ENCODE measurements around the gene SPTLC3. TPM values are rescaled to one million over a fixed set of nuclear protein-coding genes. Genes with fewer than 3 reads are reported as not detected.

SPTLC3 gene
- total RNA-seq, 2 donors from 2014 or later, result 0.42 to 0.44 TPM

DNA sequence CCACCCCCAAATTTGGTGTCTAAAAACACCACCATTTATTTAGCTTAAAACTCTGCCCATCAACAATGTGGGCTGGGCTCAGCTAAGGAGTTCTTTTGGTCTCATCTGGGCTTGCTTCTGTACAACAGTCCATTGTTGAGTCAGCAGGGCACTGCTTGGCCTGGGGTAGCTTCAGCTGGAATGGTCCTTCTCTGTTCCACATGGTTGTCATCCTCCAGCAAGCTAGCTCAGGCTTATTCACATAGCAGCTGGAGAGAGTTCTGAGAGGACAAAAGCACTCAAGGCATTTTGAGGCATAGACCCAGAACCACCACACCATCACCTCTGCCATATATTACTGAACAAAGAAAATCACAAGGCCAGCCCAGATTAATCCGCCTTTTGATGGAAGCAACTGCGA, 116.7 kb downstream of the SPTLC3 start:
- peaks cover 4% of the 10 kb centered on the region for H3K27me3 Mint-ChIP-seq
- H3K9me3 ChIP-seq (ENCODE audit: control insufficient read depth, low read length, poor library complexity, severe bottlenecking), result no peaks in the 10 kb centered on the region
- no peak overlapping the region for H3K4me3 Mint-ChIP-seq
- DNase-seq (no peak), ATAC-seq (no peak)
- no peak overlapping the region for H3K27ac Mint-ChIP-seq
- H3K36me3 Mint-ChIP-seq (ENCODE audit: low read depth), result peaks cover 2% of the 10 kb centered on the region
- H3K4me1 Mint-ChIP-seq, result peaks cover 2% of the 10 kb centered on the region

- ATAC-seq (no peak), DNase-seq (no peak)
- H3K4me1 Mint-ChIP-seq, result peaks cover 2% of the 10 kb centered on the region
- peaks cover 2% of the 10 kb centered on the region for H3K36me3 Mint-ChIP-seq (ENCODE audit: low read depth)
- H3K9me3 ChIP-seq (ENCODE audit: control insufficient read depth, low read length, poor library complexity, severe bottlenecking), result no peaks in the 10 kb centered on the region
- H3K27ac Mint-ChIP-seq, result no peak overlapping the region
- H3K4me3 Mint-ChIP-seq, result no peak overlapping the region
- peaks cover 17% of the 10 kb centered on the region for H3K27me3 Mint-ChIP-seq
Measured at GRCh38 chr20:13128173-13128572, 119.4 kb downstream of the SPTLC3 start.

GRCh38 chr20:13130061-13130706, 121.4 kb downstream of the SPTLC3 start:
- DNase-seq (no peak), ATAC-seq (no peak)
- no peaks in the 10 kb centered on the region for H3K4me1 Mint-ChIP-seq
- no peak overlapping the region for H3K4me3 Mint-ChIP-seq
- no peaks in the 10 kb centered on the region for H3K9me3 ChIP-seq (ENCODE audit: control insufficient read depth, low read length, poor library complexity, severe bottlenecking)
- peaks cover 2% of the 10 kb centered on the region for H3K36me3 Mint-ChIP-seq (ENCODE audit: low read depth)
- H3K27ac Mint-ChIP-seq, result no peak overlapping the region
- H3K27me3 Mint-ChIP-seq, result peaks cover 25% of the 10 kb centered on the region

DNA sequence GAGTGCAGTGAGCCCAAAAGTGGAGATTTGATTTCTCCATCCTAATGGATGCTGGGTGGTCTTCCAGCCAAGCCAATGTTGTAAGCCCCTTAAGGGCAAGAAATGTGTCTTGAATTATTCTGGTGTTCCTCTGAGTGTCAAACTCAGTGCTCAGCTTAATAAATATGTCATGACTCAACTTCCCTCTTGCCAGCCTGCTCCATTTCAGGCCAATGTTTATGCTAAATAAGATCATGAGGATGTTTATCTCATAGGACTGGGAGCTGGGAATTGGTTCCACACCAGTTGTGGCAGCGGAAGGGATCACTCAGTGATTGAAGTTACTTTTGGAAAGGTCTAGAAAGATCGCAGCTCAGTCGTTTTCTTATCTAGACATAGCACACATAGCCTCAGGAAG, 121.9 kb downstream of the SPTLC3 start:
- H3K36me3 Mint-ChIP-seq (ENCODE audit: low read depth), result peaks cover 2% of the 10 kb centered on the region
- H3K4me1 Mint-ChIP-seq, result no peaks in the 10 kb centered on the region

DNA sequence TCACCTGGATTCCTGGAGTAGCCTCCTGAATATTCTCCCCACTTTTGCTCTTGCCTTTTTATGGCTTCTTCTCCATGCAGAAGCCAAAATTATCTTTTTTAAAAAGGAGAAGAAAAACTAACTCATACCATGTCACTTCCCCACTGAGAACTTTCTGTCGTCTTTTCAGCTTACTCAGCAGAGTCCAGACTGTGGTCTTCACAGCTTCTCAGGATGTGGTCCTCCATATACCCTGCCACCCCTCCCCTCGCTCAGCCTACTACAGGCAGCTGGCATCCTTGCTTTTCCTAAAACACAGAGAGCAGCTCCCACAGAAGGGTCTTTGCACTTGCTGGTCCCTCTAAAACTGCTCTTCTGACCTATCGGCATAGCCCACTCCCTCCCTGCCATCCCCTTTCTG, 122.9 kb downstream of the SPTLC3 start:
- H3K27ac Mint-ChIP-seq, result no peak overlapping the region
- no peak for DNase-seq
- H3K27me3 Mint-ChIP-seq, result peaks cover 25% of the 10 kb centered on the region
- no peak for ATAC-seq
- peaks cover 2% of the 10 kb centered on the region for H3K36me3 Mint-ChIP-seq (ENCODE audit: low read depth)
- H3K4me1 Mint-ChIP-seq, result no peaks in the 10 kb centered on the region
- H3K4me3 Mint-ChIP-seq, result no peak overlapping the region
- H3K9me3 ChIP-seq (ENCODE audit: control insufficient read depth, low read length, poor library complexity, severe bottlenecking), result no peaks in the 10 kb centered on the region

More for the DNA sequence above, 121.9 kb downstream of the SPTLC3 start:
- no peak for DNase-seq
- no peaks in the 10 kb centered on the region for H3K9me3 ChIP-seq (ENCODE audit: control insufficient read depth, low read length, poor library complexity, severe bottlenecking)
- H3K27ac Mint-ChIP-seq, result no peak overlapping the region
- H3K27me3 Mint-ChIP-seq, result peaks cover 25% of the 10 kb centered on the region
- no peak for ATAC-seq
- no peak overlapping the region for H3K4me3 Mint-ChIP-seq

DNA sequence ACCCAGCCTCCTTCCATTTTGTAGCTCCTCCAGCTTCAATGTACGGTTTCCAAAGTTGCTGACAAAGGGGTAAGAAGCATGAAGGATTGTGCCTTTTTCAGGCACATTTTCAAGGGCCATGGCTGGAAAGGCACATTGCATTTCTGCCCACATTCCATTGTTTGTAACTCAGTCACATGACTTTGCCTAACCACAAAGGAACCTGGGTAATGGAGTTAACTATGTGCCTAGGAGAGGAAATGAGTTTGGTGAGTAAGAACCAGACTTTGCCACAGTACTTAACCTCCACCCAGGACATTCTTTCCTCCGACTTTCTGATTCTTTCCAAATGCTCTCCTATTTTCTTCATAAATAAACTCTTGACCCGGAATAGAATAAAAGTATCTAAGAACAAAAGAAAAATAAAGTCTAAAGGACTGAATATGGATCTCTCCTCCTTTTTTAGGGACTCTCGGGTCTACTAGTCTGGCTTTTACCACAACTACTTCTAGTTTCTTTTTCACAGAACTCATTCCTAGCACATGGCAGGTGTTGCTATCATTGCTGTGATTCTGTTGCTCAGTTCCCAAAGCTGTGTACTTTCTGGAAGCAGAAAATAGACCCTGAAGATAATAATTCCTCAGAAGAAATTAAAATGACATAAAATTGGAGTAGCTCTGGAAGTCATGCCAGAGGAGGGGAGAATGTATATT, 130.8 kb downstream of the SPTLC3 start:
- Mint-ChIP-seq H3K27ac (peak overlapping the region; percentile 56), H3K36me3 (ENCODE audit: low read depth) (no peaks in the 10 kb centered on the region), H3K4me1 (peaks cover 5% of the 10 kb centered on the region), H3K27me3 (peaks cover 29% of the 10 kb centered on the region), H3K4me3 (no peak overlapping the region)
- no peaks in the 10 kb centered on the region for H3K9me3 ChIP-seq (ENCODE audit: control insufficient read depth, low read length, poor library complexity, severe bottlenecking)
- ATAC-seq (no peak), DNase-seq (no peak)

DNA sequence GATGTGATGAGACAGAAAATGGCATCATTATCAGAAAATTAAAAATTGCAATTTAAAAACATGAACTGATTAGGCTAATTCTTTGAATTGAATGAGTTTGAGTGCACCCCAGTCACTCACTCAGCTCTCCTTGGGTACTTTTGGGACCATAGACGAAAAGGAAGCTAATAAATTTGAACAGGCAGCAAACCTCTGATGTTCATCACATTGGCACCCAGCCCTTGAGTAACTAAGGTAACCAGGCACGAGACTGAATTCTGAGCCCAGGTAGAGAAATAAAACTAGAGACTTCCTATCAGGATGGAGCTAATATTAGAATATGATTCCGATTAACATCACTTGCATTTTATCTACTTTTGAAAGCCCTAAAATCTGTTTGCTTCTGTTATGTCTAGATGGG, 131.4 kb downstream of the SPTLC3 start:
- ATAC-seq, result no peak
- Mint-ChIP-seq H3K4me1 (peaks cover 7% of the 10 kb centered on the region), H3K36me3 (ENCODE audit: low read depth) (no peaks in the 10 kb centered on the region), H3K27ac (peak overlapping the region; percentile 56), H3K4me3 (no peak overlapping the region), H3K27me3 (peaks cover 33% of the 10 kb centered on the region)
- DNase-seq, result no peak
- H3K9me3 ChIP-seq (ENCODE audit: control insufficient read depth, low read length, poor library complexity, severe bottlenecking), result no peaks in the 10 kb centered on the region

DNA sequence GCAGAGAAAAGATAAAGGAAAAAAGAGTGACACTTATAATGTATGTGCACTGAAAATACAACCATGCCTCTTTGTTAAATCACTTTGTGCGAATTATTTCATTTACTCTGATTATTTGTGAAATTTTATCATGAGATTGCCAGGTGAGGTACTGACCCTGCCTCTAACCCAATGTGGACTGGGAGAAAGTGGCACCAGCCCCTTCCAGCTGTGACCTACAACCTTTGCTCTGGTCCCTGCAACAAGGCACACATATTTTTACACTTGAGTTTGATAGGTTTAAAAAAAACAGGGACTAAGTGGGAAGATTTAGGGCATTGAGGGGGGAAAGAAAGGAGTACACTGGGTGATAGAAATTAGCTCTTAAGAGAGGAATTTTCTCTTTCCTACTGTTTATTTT, 132.0 kb downstream of the SPTLC3 start:
- no peaks in the 10 kb centered on the region for H3K36me3 Mint-ChIP-seq (ENCODE audit: low read depth)
- DNase-seq (no peak), ATAC-seq (no peak)
- no peaks in the 10 kb centered on the region for H3K9me3 ChIP-seq (ENCODE audit: control insufficient read depth, low read length, poor library complexity, severe bottlenecking)
- H3K4me1 Mint-ChIP-seq, result peaks cover 8% of the 10 kb centered on the region
- H3K27me3 Mint-ChIP-seq, result peaks cover 36% of the 10 kb centered on the region
- no peak overlapping the region for H3K4me3 Mint-ChIP-seq
- no peak overlapping the region for H3K27ac Mint-ChIP-seq

DNA sequence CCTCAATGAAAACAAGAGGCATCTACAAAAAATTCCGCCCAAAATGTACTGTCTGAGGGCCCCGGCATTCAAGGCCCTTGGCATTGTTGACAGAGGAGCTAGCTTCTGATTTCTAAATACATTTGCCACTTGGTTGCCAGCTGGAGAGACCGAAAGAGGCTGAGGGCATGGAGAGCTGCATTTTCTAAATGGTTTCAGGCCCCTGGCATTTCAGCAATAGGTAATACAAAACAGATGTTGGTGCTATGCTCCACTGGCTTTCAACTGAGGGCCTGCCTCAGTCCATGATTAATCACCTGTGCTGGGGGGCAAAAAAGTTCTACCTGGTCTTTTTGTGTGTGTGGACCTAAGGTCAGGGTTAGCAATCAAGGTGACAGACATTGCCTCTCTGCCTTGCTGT, 132.8 kb downstream of the SPTLC3 start:
- H3K27ac Mint-ChIP-seq, result no peak overlapping the region
- no peak overlapping the region for H3K4me3 Mint-ChIP-seq
- H3K4me1 Mint-ChIP-seq, result peaks cover 8% of the 10 kb centered on the region
- ATAC-seq (no peak), DNase-seq (no peak)
- no peaks in the 10 kb centered on the region for H3K9me3 ChIP-seq (ENCODE audit: control insufficient read depth, low read length, poor library complexity, severe bottlenecking)
- H3K27me3 Mint-ChIP-seq, result peaks cover 36% of the 10 kb centered on the region
- no peaks in the 10 kb centered on the region for H3K36me3 Mint-ChIP-seq (ENCODE audit: low read depth)

DNA sequence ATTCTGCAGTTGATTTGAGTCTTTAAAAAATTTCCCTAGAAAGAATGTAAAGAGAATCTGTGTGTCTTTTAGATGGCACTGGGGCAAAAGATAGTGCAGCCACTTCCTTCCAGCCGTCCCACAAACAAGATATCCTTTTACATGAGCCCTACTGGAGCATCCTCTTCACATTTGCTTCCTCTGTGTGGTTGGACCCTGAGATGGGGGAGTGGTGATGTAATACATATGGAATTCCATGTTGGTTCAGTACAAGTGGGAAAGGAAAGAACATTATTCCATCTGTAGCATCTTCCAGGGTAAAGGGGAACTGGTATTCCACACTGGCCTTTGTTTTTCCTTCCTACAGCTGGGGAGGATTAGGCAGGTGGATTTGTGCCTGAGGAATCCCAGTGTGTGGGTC, 133.4 kb downstream of the SPTLC3 start:
- Mint-ChIP-seq H3K27me3 (peaks cover 41% of the 10 kb centered on the region), H3K4me1 (peaks cover 8% of the 10 kb centered on the region), H3K27ac (no peak overlapping the region), H3K36me3 (ENCODE audit: low read depth) (no peaks in the 10 kb centered on the region), H3K4me3 (no peak overlapping the region)
- no peaks in the 10 kb centered on the region for H3K9me3 ChIP-seq (ENCODE audit: control insufficient read depth, low read length, poor library complexity, severe bottlenecking)
- DNase-seq (no peak), ATAC-seq (no peak)

- Mint-ChIP-seq H3K27ac (no peak overlapping the region), H3K36me3 (ENCODE audit: low read depth) (no peaks in the 10 kb centered on the region), H3K27me3 (peaks cover 27% of the 10 kb centered on the region), H3K4me3 (no peak overlapping the region), H3K4me1 (peaks cover 3% of the 10 kb centered on the region)
- ATAC-seq (no peak), DNase-seq (no peak)
- no peaks in the 10 kb centered on the region for H3K9me3 ChIP-seq (ENCODE audit: control insufficient read depth, low read length, poor library complexity, severe bottlenecking)
Measured at GRCh38 chr20:13147071-13147963, 138.5 kb downstream of the SPTLC3 start.

DNA sequence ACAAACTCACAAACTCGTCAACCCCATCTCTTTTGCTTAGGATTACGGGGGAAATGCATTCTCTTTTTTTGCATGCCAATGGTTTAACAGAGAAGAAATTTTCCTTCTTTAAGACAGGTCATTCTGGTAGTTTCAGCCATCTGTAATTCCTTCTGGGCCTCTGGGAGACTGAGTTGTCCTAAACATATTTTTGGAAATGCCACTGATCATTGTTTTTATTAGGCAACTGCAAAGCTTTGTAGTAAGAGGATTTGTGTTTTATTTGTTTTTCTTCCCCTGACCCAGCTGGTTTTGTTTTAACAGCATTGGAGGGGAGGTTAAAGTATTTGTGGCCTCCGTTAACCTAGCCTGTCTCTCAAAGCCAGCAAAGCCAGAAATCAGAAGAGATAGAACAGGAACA, 139.2 kb downstream of the SPTLC3 start:
- H3K27me3 Mint-ChIP-seq, result peaks cover 27% of the 10 kb centered on the region
- peaks cover 3% of the 10 kb centered on the region for H3K4me1 Mint-ChIP-seq
- no peak overlapping the region for H3K27ac Mint-ChIP-seq
- ATAC-seq, result no peak
- H3K4me3 Mint-ChIP-seq, result no peak overlapping the region
- H3K9me3 ChIP-seq (ENCODE audit: control insufficient read depth, low read length, poor library complexity, severe bottlenecking), result no peaks in the 10 kb centered on the region
- no peaks in the 10 kb centered on the region for H3K36me3 Mint-ChIP-seq (ENCODE audit: low read depth)
- no peak for DNase-seq

DNA sequence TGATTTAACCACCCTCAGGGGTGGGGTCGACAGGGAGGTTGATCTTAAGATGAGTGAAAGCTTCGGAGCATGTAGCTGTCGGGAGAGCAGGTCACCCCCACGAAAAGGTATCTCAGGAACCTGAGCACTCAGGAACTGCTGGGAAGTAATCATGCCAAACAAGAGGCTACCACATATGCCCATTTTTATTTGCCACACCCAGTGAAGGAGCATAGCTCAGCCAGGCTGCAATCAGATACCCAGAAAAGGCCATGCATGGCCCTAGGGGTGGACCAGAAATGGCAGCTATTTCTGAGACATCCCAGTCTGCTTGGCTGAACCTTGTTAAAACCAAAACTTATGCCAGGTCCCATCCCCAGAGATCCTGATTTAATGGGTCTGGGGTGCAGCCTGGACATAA, 139.6 kb downstream of the SPTLC3 start:
- Mint-ChIP-seq H3K27ac (no peak overlapping the region), H3K4me3 (no peak overlapping the region), H3K36me3 (ENCODE audit: low read depth) (no peaks in the 10 kb centered on the region), H3K4me1 (peaks cover 3% of the 10 kb centered on the region), H3K27me3 (peaks cover 31% of the 10 kb centered on the region)
- no peak for DNase-seq
- H3K9me3 ChIP-seq (ENCODE audit: control insufficient read depth, low read length, poor library complexity, severe bottlenecking), result no peaks in the 10 kb centered on the region
- ATAC-seq, result no peak
